OCI-LY7 (cell line): ENCODE data around the gene CLCF1.

ENCODE experiments used
- CTCF ChIP-seq: fragments of 200-600 bp; sonication (generic); conservative IDR thresholded peaks from 2 replicates; pipeline ENCODE4 v1.5.1; 2014; ENCODE audit warnings: mild to moderate bottlenecking, antibody characterized with exemption, low read length, moderate library complexity, mixed read lengths
- EZH2phosphoT487 ChIP-seq: fragments of 200-600 bp; sonication (generic); IDR thresholded peaks from 2 replicates; pipeline ENCODE4 v1.6.1; 2018; ENCODE audit warnings: low read depth, borderline replicate concordance, mild to moderate bottlenecking, mixed run types, antibody characterized with exemption, low read length, moderate library complexity, mixed read lengths

- no peak for TF ChIP-seq CTCF
- no peak for TF ChIP-seq EZH2phosphoT487
Measured at GRCh38 chr11:67332081-67332691, 41.2 kb downstream of the CLCF1 start.
